H9 (cell line): ENCODE measurements around the gene GALNT2. TPM values are rescaled to one million over a fixed set of nuclear protein-coding genes. Genes with fewer than 3 reads are reported as not detected.

Experiments used
- DNase-seq: peaks from one replicate; pipeline ENCODE4 v3.0.0-alpha.2; 2017
- H2AFZ ChIP-seq: one replicate; pipeline ENCODE4 v1.6.1; 2013; ENCODE audit warnings: mild to moderate bottlenecking, low read length, control low read depth, moderate library complexity
- H2AK5ac ChIP-seq: 2 replicates; pipeline ENCODE4 v1.6.1; 2013; ENCODE audit warnings: low read length, control low read depth, mixed read lengths; ENCODE audit not compliant: insufficient read length
- H2BK120ac ChIP-seq: one replicate; pipeline ENCODE4 v1.6.1; 2013; ENCODE audit warnings: low read depth, mild to moderate bottlenecking, low read length, control low read depth, inconsistent platforms; ENCODE audit not compliant: poor library complexity, severe bottlenecking
- H2BK12ac ChIP-seq: 2 replicates; pipeline ENCODE4 v1.6.1; 2013; ENCODE audit warnings: low read length, control low read depth, mixed read lengths, low read depth; ENCODE audit not compliant: insufficient read length
- H2BK15ac ChIP-seq: 2 replicates; pipeline ENCODE4 v1.6.1; 2013; ENCODE audit warnings: low read depth, low read length, control low read depth
- H2BK20ac ChIP-seq: one replicate; pipeline ENCODE4 v1.6.1; 2013; ENCODE audit warnings: low read depth, mild to moderate bottlenecking, low read length, control low read depth, inconsistent platforms; ENCODE audit not compliant: poor library complexity, severe bottlenecking
- H2BK5ac ChIP-seq: 2 replicates; pipeline ENCODE4 v1.6.1; 2013; ENCODE audit warnings: low read length, control low read depth, mixed read lengths; ENCODE audit not compliant: insufficient read length
- H3K14ac ChIP-seq: 2 replicates; pipeline ENCODE4 v1.6.1; 2013; ENCODE audit warnings: low read length, control low read depth; ENCODE audit not compliant: insufficient read depth
- H3K18ac ChIP-seq: 2 replicates; pipeline ENCODE4 v1.6.1; 2013; ENCODE audit warnings: low read depth, mild to moderate bottlenecking, mixed read lengths, low read length, control low read depth; ENCODE audit not compliant: insufficient read length
- H3K23ac ChIP-seq: 2 replicates; pipeline ENCODE4 v1.6.1; 2013; ENCODE audit warnings: low read length, control low read depth, mixed read lengths, low read depth; ENCODE audit not compliant: insufficient read length
- H3K23me2 ChIP-seq: 2 replicates; pipeline ENCODE4 v1.6.1; 2013; ENCODE audit warnings: low read depth, mild to moderate bottlenecking, mixed read lengths, low read length, control low read depth; ENCODE audit not compliant: insufficient read length, poor library complexity, severe bottlenecking
- H3K27ac ChIP-seq: 2 replicates; pipeline ENCODE4 v1.5.1; 2013; ENCODE audit warnings: low read length, control low read depth, mixed read lengths, low read depth; ENCODE audit not compliant: insufficient read length
- H3K27me3 ChIP-seq: 2 replicates; pipeline ENCODE4 v1.6.1; 2013; ENCODE audit warnings: low read length, control low read depth, inconsistent platforms; ENCODE audit not compliant: insufficient read depth
- H3K4ac ChIP-seq: 2 replicates; pipeline ENCODE4 v1.6.1; 2013; ENCODE audit warnings: low read depth, mild to moderate bottlenecking, control low read depth, inconsistent platforms, low read length, moderate library complexity
- H3K4me1 ChIP-seq: 2 replicates; pipeline ENCODE4 v1.6.1; 2013; ENCODE audit warnings: low read length, control low read depth, inconsistent platforms; ENCODE audit not compliant: insufficient read depth
- H3K4me2 ChIP-seq: 2 replicates; pipeline ENCODE4 v1.6.1; 2013; ENCODE audit warnings: low read length, control low read depth, mixed read lengths; ENCODE audit not compliant: insufficient read length, insufficient read depth
- H3K56ac ChIP-seq: 2 replicates; pipeline ENCODE4 v1.6.1; 2013; ENCODE audit warnings: low read depth, mild to moderate bottlenecking, mixed read lengths, low read length, control low read depth; ENCODE audit not compliant: insufficient read length
- H3K79me1 ChIP-seq: 2 replicates; pipeline ENCODE4 v1.6.1; 2013; ENCODE audit warnings: low read depth, mild to moderate bottlenecking, moderate library complexity, low read length, control low read depth, inconsistent platforms; ENCODE audit not compliant: insufficient read depth, poor library complexity, severe bottlenecking
- H3K79me2 ChIP-seq: 2 replicates; pipeline ENCODE4 v1.6.1; 2013; ENCODE audit warnings: low read length, control low read depth, inconsistent platforms; ENCODE audit not compliant: insufficient read depth
- H3K9ac ChIP-seq: 2 replicates; pipeline ENCODE4 v1.6.1; 2013; ENCODE audit warnings: low read length, control low read depth, mixed read lengths; ENCODE audit not compliant: insufficient read length; ENCODE audit errors: extremely low read depth
- H3K9me3 ChIP-seq: one replicate; pipeline ENCODE4 v1.6.1; 2013; ENCODE audit warnings: low read depth, low read length, inconsistent platforms; ENCODE audit not compliant: control insufficient read depth
- H3T11ph ChIP-seq: one replicate; pipeline ENCODE4 v1.6.1; 2013; ENCODE audit warnings: mild to moderate bottlenecking, low read length, control low read depth, inconsistent platforms
- H4K20me1 ChIP-seq: one replicate; pipeline ENCODE4 v1.6.1; 2013; ENCODE audit not compliant: control insufficient read depth, insufficient read length, insufficient read depth
- H4K5ac ChIP-seq: 2 replicates; pipeline ENCODE4 v1.6.1; 2013; ENCODE audit warnings: low read depth, mild to moderate bottlenecking, mixed read lengths, low read length, control low read depth; ENCODE audit not compliant: insufficient read length
- H4K8ac ChIP-seq: replicated peaks from 2 replicates; pipeline ENCODE4 v1.6.1; 2013; ENCODE audit warnings: low read length, control low read depth, mixed read lengths, low read depth; ENCODE audit not compliant: insufficient read length
- H4K91ac ChIP-seq: 2 replicates; pipeline ENCODE4 v1.6.1; 2013; ENCODE audit warnings: low read depth, mild to moderate bottlenecking, moderate library complexity, mixed read lengths, low read length, control low read depth; ENCODE audit not compliant: insufficient read length
- H3K27ac Mint-ChIP-seq, 3 experiments: 2 replicates in 2 of 3; 3 replicates in 1 of 3; pipeline ENCODE4 v1.8.0; 2020 to 2021; ENCODE audit warnings: mixed read lengths in 3 of 3, mild to moderate bottlenecking in 1 of 3, moderate library complexity in 1 of 3
- H3K27me3 Mint-ChIP-seq: 2 replicates; pipeline ENCODE4 v1.8.0; 2021; ENCODE audit warnings: low read depth, mild to moderate bottlenecking, moderate library complexity, mixed read lengths
- H3K36me3 Mint-ChIP-seq, 3 experiments: 2 replicates in 2 of 3; 3 replicates in 1 of 3; pipeline ENCODE4 v1.8.0; 2020 to 2021; ENCODE audit warnings: low read depth in 3 of 3, mixed read lengths in 3 of 3; ENCODE audit not compliant: insufficient read depth in 1 of 3
- H3K4me1 Mint-ChIP-seq, 2 experiments: 2 replicates each; pipeline ENCODE4 v1.8.0; 2020; ENCODE audit warnings: mixed read lengths in 2 of 2
- H3K4me3 Mint-ChIP-seq, 2 experiments: 2 replicates in 1 of 2; 3 replicates in 1 of 2; pipeline ENCODE4 v1.8.0; 2020 to 2021; ENCODE audit warnings: mild to moderate bottlenecking in 2 of 2, mixed read lengths in 2 of 2, moderate library complexity in 1 of 2
- H3K9me3 Mint-ChIP-seq, 2 experiments: 2 replicates in 1 of 2; 3 replicates in 1 of 2; pipeline ENCODE4 v1.8.0; 2020; ENCODE audit warnings: mild to moderate bottlenecking in 2 of 2, mixed read lengths in 2 of 2, moderate library complexity in 1 of 2
- whole genome bisulfite sequencing: extraction: QIAGEN DNeasy Blood & Tissue Kit; methylation state at CpG from one replicate; pipeline ENCODE4 v1.1.7; 2013; ENCODE audit warnings: missing lambda C conversion rate, low lambda C conversion rate, mixed read lengths; ENCODE audit not compliant: insufficient read length; ENCODE audit errors: extremely low coverage; 5-methylcytosine and 5-hydroxymethylcytosine counted together
- total RNA-seq: library from RNA; stranded (reverse); gene quantifications from 2 replicates; pipeline ENCODE4 v1.2.1, GENCODE V29; 2021
- TF ChIP-seq, protein P1 (sequence below): fragments of 200-600 bp; sonication (generic); conservative IDR thresholded peaks from 3 replicates; pipeline ENCODE4 v1.8.0; 2021; ENCODE audit warnings: antibody characterized with exemption, mild to moderate bottlenecking

The GALNT2 gene
- total RNA-seq, 1 experiment from 2014 or later: 57.6 TPM

GRCh38 chr1:230255991-230256390, 189.0 kb downstream of the GALNT2 start:
- no peak overlapping the region for H4K8ac ChIP-seq
- no peak overlapping the region for H2BK20ac ChIP-seq
- no peaks in the 10 kb centered on the region for H3K79me2 ChIP-seq
- H3K56ac ChIP-seq: no peak overlapping the region
- no peaks in the 10 kb centered on the region for H3K9me3 ChIP-seq
- H3K4me1 Mint-ChIP-seq: peaks cover 18 to 20% of the 10 kb centered on the region in 2 experiments
- H4K91ac ChIP-seq: no peak overlapping the region
- H3K9me3 Mint-ChIP-seq: peaks cover 2 to 5% of the 10 kb centered on the region in 2 experiments; a peak in 2 of 5 replicates
- no peak overlapping the region for H2BK120ac ChIP-seq
- no peak overlapping the region for H2AK5ac ChIP-seq
- H3K27ac Mint-ChIP-seq: no peak overlapping the region; a peak in 1 of 7 replicates
- no peak overlapping the region for H3K14ac ChIP-seq
- H3K18ac ChIP-seq: no peak overlapping the region
- no peaks in the 10 kb centered on the region for H3K79me1 ChIP-seq
- H2BK15ac ChIP-seq: no peak overlapping the region
- H2BK12ac ChIP-seq: no peak overlapping the region
- no peak overlapping the region for H3K9ac ChIP-seq
- no peaks in the 10 kb centered on the region for H3K23me2 ChIP-seq
- TF ChIP-seq, protein P1, sequence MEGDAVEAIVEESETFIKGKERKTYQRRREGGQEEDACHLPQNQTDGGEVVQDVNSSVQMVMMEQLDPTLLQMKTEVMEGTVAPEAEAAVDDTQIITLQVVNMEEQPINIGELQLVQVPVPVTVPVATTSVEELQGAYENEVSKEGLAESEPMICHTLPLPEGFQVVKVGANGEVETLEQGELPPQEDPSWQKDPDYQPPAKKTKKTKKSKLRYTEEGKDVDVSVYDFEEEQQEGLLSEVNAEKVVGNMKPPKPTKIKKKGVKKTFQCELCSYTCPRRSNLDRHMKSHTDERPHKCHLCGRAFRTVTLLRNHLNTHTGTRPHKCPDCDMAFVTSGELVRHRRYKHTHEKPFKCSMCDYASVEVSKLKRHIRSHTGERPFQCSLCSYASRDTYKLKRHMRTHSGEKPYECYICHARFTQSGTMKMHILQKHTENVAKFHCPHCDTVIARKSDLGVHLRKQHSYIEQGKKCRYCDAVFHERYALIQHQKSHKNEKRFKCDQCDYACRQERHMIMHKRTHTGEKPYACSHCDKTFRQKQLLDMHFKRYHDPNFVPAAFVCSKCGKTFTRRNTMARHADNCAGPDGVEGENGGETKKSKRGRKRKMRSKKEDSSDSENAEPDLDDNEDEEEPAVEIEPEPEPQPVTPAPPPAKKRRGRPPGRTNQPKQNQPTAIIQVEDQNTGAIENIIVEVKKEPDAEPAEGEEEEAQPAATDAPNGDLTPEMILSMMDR: no peak
- H2AFZ ChIP-seq: no peak overlapping the region
- H3K4ac ChIP-seq: no peak overlapping the region
- no peak overlapping the region for H3K4me3 Mint-ChIP-seq
- no peaks in the 10 kb centered on the region for H4K20me1 ChIP-seq
- H3T11ph ChIP-seq: no peak overlapping the region
- peaks cover 38 to 51% (median 44%) of the 10 kb centered on the region in 3 experiments for H3K36me3 Mint-ChIP-seq
- no peak overlapping the region for H3K27ac ChIP-seq
- H3K27me3 Mint-ChIP-seq: no peaks in the 10 kb centered on the region
- H4K5ac ChIP-seq: no peak overlapping the region
- DNase-seq: no peak
- H3K4me2 ChIP-seq: no peak overlapping the region
- no peak overlapping the region for H2BK5ac ChIP-seq
- H3K27me3 ChIP-seq: no peaks in the 10 kb centered on the region
- H3K4me1 ChIP-seq: peaks cover 11% of the 10 kb centered on the region
- no peak overlapping the region for H3K23ac ChIP-seq
- no CpG with 5 or more reads among the region's 10 CpGs for WGBS
